H1 (cell line): ENCODE data around the gene OR51G1. TPM values are rescaled to one million over a fixed set of nuclear protein-coding genes. Genes with fewer than 3 reads are reported as not detected.

Experiments
- CTCF ChIA-PET: fragments of 300-600 bp; sonication (Branson Sonifier 250); formaldehyde crosslinking; loops from one replicate; lab custom pipeline; 2021; ENCODE audit not compliant: partially characterized antibody; lab: Charles Lee
- POLR2A ChIA-PET: fragments of 300-600 bp; sonication (Branson Sonifier 250); formaldehyde crosslinking; loops from one replicate; lab custom pipeline; 2021; ENCODE audit warnings: inconsistent platforms; ENCODE audit not compliant: partially characterized antibody; lab: Charles Lee
- DNase-seq, 2 experiments: peaks; one replicate each; pipeline versions ENCODE4 v3.0.0 to v3.0.0-alpha.2; 2010 to 2022; ENCODE audit warnings: low spot score in 2 of 2, low read depth in 1 of 2, mixed read lengths in 1 of 2
- FAIRE-seq: peaks from 2 replicates; lab custom pipeline; 2011; peaks lifted over from hg19 to GRCh38; lab: Jason Lieb, UNC
- H2AFZ ChIP-seq: 2 replicates; pipeline ENCODE4 v1.8.1; 2012; ENCODE audit warnings: low read length, inconsistent platforms
- H2AK5ac ChIP-seq: 2 replicates; pipeline ENCODE4 v1.6.1; 2013; ENCODE audit warnings: low read depth, low read length
- H2BK120ac ChIP-seq: replicated peaks from 2 replicates; pipeline ENCODE3; 2013; ENCODE audit warnings: low read depth, low read length, inconsistent platforms
- H2BK12ac ChIP-seq: 2 replicates; pipeline ENCODE4 v1.6.1; 2013; ENCODE audit warnings: low read depth, low read length
- H2BK15ac ChIP-seq: 2 replicates; pipeline ENCODE4 v1.6.1; 2013; ENCODE audit warnings: low read length
- H2BK20ac ChIP-seq: 2 replicates; pipeline ENCODE4 v1.6.1; 2013; ENCODE audit warnings: low read length
- H2BK5ac ChIP-seq: 2 replicates; pipeline ENCODE4 v1.6.1; 2013; ENCODE audit warnings: low read depth, low read length
- H3K14ac ChIP-seq: 2 replicates; pipeline ENCODE4 v1.6.1; 2013; ENCODE audit warnings: inconsistent platforms; ENCODE audit not compliant: insufficient read length
- H3K18ac ChIP-seq: 2 replicates; pipeline ENCODE4 v1.6.1; 2013; ENCODE audit warnings: low read length; ENCODE audit errors: extremely low read depth
- H3K23ac ChIP-seq: 2 replicates; pipeline ENCODE4 v1.6.1; 2013; ENCODE audit warnings: inconsistent platforms; ENCODE audit not compliant: insufficient read length
- H3K23me2 ChIP-seq: 2 replicates; pipeline ENCODE4 v1.6.1; 2013; ENCODE audit warnings: low read depth, low read length
- H3K27ac ChIP-seq: 2 replicates; pipeline ENCODE4 v1.6.1; 2011; ENCODE audit warnings: low read depth, low read length, inconsistent platforms
- H3K27me3 ChIP-seq, 4 experiments: replicated peaks in 1 of 4; 1 replicate in 1 of 4; 2 replicates in 3 of 4; pipeline versions ENCODE4 v1.6.1 to v1.8.1; 2011 to 2013; ENCODE audit warnings: low read length in 3 of 4, mild to moderate bottlenecking in 3 of 4, inconsistent platforms in 2 of 4, mixed read lengths in 2 of 4, moderate library complexity in 1 of 4; ENCODE audit not compliant: control insufficient read depth in 3 of 4, insufficient read depth in 3 of 4; ENCODE audit errors: extremely low read depth in 1 of 4
- H3K36me3 ChIP-seq, 4 experiments: 2 replicates each; pipeline versions ENCODE4 v1.6.1 to v1.8.1; 2011 to 2013; ENCODE audit warnings: mild to moderate bottlenecking in 4 of 4, low read length in 3 of 4, moderate library complexity in 2 of 4, control low read depth in 1 of 4, inconsistent platforms in 1 of 4; ENCODE audit not compliant: insufficient read depth in 4 of 4, control insufficient read depth in 2 of 4
- H3K4ac ChIP-seq: replicated peaks from 2 replicates; pipeline ENCODE3; 2013; ENCODE audit warnings: low read length, low read depth, mixed read lengths, inconsistent platforms; ENCODE audit not compliant: insufficient read length
- H3K4me1 ChIP-seq, 4 experiments: replicated peaks in 1 of 4; 1 replicate in 1 of 4; 2 replicates in 3 of 4; pipeline versions ENCODE4 v1.6.1 to v1.8.1; 2011 to 2013; ENCODE audit warnings: low read length in 3 of 4, inconsistent platforms in 2 of 4, mixed read lengths in 1 of 4; ENCODE audit not compliant: insufficient read depth in 4 of 4, control insufficient read depth in 3 of 4
- H3K4me2 ChIP-seq, 2 experiments: 2 replicates each; pipeline versions ENCODE4 v1.6.1 to v1.8.1; 2011 to 2013; ENCODE audit warnings: low read depth in 2 of 2, low read length in 2 of 2, control low read depth in 1 of 2, inconsistent platforms in 1 of 2, mild to moderate bottlenecking in 1 of 2; ENCODE audit not compliant: insufficient read depth in 1 of 2
- H3K4me3 ChIP-seq, 4 experiments: fragments of 200-600, 300-600 bp in 1 of 4; sonication (generic), shearing (Covaris generic), sonication (Bioruptor Twin) in 1 of 4; 2 replicates each; pipeline versions ENCODE4 v1.5.1 to v1.8.1; 2011 to 2016; ENCODE audit warnings: low read length in 4 of 4, low read depth in 3 of 4, control low read depth in 2 of 4, inconsistent platforms in 2 of 4, mild to moderate bottlenecking in 2 of 4, mixed read lengths in 1 of 4, moderate library complexity in 1 of 4; ENCODE audit not compliant: insufficient read depth in 2 of 4; ENCODE audit errors: extremely low read depth in 1 of 4
- H3K56ac ChIP-seq: replicated peaks from 2 replicates; pipeline ENCODE3; 2013; ENCODE audit warnings: low read depth, mild to moderate bottlenecking, mixed read lengths, low read length, inconsistent platforms; ENCODE audit not compliant: insufficient read length
- H3K79me1 ChIP-seq: 2 replicates; pipeline ENCODE4 v1.6.1; 2013; ENCODE audit warnings: low read depth, low read length, control low read depth
- H3K79me2 ChIP-seq, 2 experiments: 2 replicates each; pipeline versions ENCODE4 v1.6.1 to v1.8.1; 2012 to 2013; ENCODE audit warnings: low read length in 2 of 2, mild to moderate bottlenecking in 2 of 2, inconsistent platforms in 1 of 2; ENCODE audit not compliant: insufficient read depth in 2 of 2, control insufficient read depth in 1 of 2
- H3K9ac ChIP-seq, 4 experiments: replicated peaks in 1 of 4; 1 replicate in 1 of 4; 2 replicates in 3 of 4; pipeline versions ENCODE4 v1.6.1 to v1.8.1; 2011 to 2013; ENCODE audit warnings: low read depth in 3 of 4, low read length in 3 of 4, control low read depth in 2 of 4, mild to moderate bottlenecking in 2 of 4, moderate library complexity in 2 of 4, inconsistent platforms in 1 of 4; ENCODE audit errors: extremely low read depth in 1 of 4
- H3K9me3 ChIP-seq, 2 experiments: 2 replicates each; pipeline versions ENCODE4 v1.6.1 to v1.8.1; 2012 to 2013; ENCODE audit warnings: mild to moderate bottlenecking in 2 of 2, moderate library complexity in 2 of 2, control low read depth in 1 of 2, inconsistent platforms in 1 of 2, low read depth in 1 of 2, low read length in 1 of 2, mixed read lengths in 1 of 2; ENCODE audit not compliant: insufficient read depth in 2 of 2
- H4K20me1 ChIP-seq, 2 experiments: replicated peaks in 1 of 2; 2 replicates each; pipeline versions ENCODE3 to v1.8.1; 2011 to 2013; ENCODE audit warnings: inconsistent platforms in 2 of 2, low read length in 2 of 2, mild to moderate bottlenecking in 1 of 2; ENCODE audit not compliant: insufficient read depth in 2 of 2, control insufficient read depth in 1 of 2
- H4K5ac ChIP-seq: 2 replicates; pipeline ENCODE4 v1.6.1; 2013; ENCODE audit warnings: low read length, low read depth, mixed read lengths, inconsistent platforms; ENCODE audit not compliant: insufficient read length
- H4K8ac ChIP-seq: 2 replicates; pipeline ENCODE4 v1.8.0; 2013; ENCODE audit warnings: mild to moderate bottlenecking, moderate library complexity, low read length, inconsistent platforms; ENCODE audit not compliant: insufficient read depth; ENCODE audit errors: extremely low read depth
- H4K91ac ChIP-seq: replicated peaks from 2 replicates; pipeline ENCODE3; 2013; ENCODE audit warnings: low read length, mixed read lengths, inconsistent platforms; ENCODE audit not compliant: insufficient read length
- CHD1 ChIP-seq: IDR thresholded peaks from 2 replicates; pipeline ENCODE4 v1.6.1; 2012; ENCODE audit warnings: low read depth, low read length, improper control_type of control experiment
- CTBP2 ChIP-seq: IDR thresholded peaks from 2 replicates; pipeline ENCODE4 v1.7.0; 2011; ENCODE audit warnings: borderline replicate concordance, mild to moderate bottlenecking, moderate library complexity, mixed read lengths, low read length; ENCODE audit not compliant: insufficient read depth, insufficient read length
- EP300 ChIP-seq, 2 experiments: IDR thresholded peaks; 1 replicate in 1 of 2; 2 replicates in 1 of 2; pipeline ENCODE4 v1.6.1; 2011 to 2012; ENCODE audit warnings: low read depth in 2 of 2, low read length in 2 of 2, mild to moderate bottlenecking in 2 of 2, borderline replicate concordance in 1 of 2, inconsistent platforms in 1 of 2, moderate library complexity in 1 of 2
- EZH2 ChIP-seq: fragments of 200-600 bp; sonication (generic); IDR thresholded peaks from 2 replicates; pipeline ENCODE4 v1.7.1; 2012; ENCODE audit warnings: low read depth, mild to moderate bottlenecking, moderate library complexity, low read length, inconsistent platforms; ENCODE audit not compliant: severe bottlenecking
- GABPA ChIP-seq: IDR thresholded peaks from 2 replicates; pipeline ENCODE4 v1.6.1; 2011; ENCODE audit warnings: mild to moderate bottlenecking, low read length, moderate library complexity, borderline replicate concordance; ENCODE audit not compliant: insufficient read depth
- GTF2F1 ChIP-seq: IDR thresholded peaks from 2 replicates; pipeline ENCODE4 v1.6.1; 2012; ENCODE audit warnings: low read depth, low read length, improper control_type of control experiment, borderline replicate concordance
- KDM1A ChIP-seq: fragments of 200-600, 300-600 bp; sonication (generic); IDR thresholded peaks from 2 replicates; pipeline ENCODE4 v1.7.1; 2016; ENCODE audit warnings: mild to moderate bottlenecking, low read length, borderline replicate concordance
- NRF1 ChIP-seq: IDR thresholded peaks from 2 replicates; pipeline ENCODE4 v1.6.1; 2011; ENCODE audit warnings: mild to moderate bottlenecking, low read depth, low read length, improper control_type of control experiment
- PHF8 ChIP-seq: fragments of 200-600 bp; sonication (generic); conservative IDR thresholded peaks from 2 replicates; pipeline ENCODE4 v1.7.1; 2012; ENCODE audit warnings: low read depth, mild to moderate bottlenecking, inconsistent platforms, low read length, moderate library complexity
- POLR2A ChIP-seq, 2 experiments: IDR thresholded peaks; 1 replicate in 1 of 2; 2 replicates in 1 of 2; pipeline ENCODE4 v1.6.1; 2011; ENCODE audit warnings: low read depth in 2 of 2, low read length in 2 of 2, mild to moderate bottlenecking in 2 of 2; ENCODE audit errors: control extremely low read depth in 1 of 2
- RAD21 ChIP-seq, 2 experiments: IDR thresholded peaks in 1 of 2; conservative IDR thresholded peaks in 1 of 2; 2 replicates each; pipeline ENCODE4 v1.6.1; 2011; ENCODE audit warnings: low read depth in 2 of 2, low read length in 2 of 2, improper control_type of control experiment in 1 of 2, inconsistent platforms in 1 of 2, mild to moderate bottlenecking in 1 of 2, moderate library complexity in 1 of 2
- TBP ChIP-seq: IDR thresholded peaks from 2 replicates; pipeline ENCODE4 v1.6.1; 2011; ENCODE audit warnings: low read depth, low read length, improper control_type of control experiment
- TEAD4 ChIP-seq: IDR thresholded peaks from 2 replicates; pipeline ENCODE4 v1.6.1; 2012; ENCODE audit warnings: low read depth, low read length, inconsistent platforms, mixed read lengths
- YY1 ChIP-seq: IDR thresholded peaks from 2 replicates; pipeline ENCODE4 v1.6.1; 2011; ENCODE audit warnings: low read depth, mild to moderate bottlenecking, low read length
- polyA plus RNA-seq, 7 experiments: library from polyadenylated mRNA; depleted of rRNA in 3 of 7; stranded (reverse) in 5 of 7; unstranded in 2 of 7; fragments of >200 nt in 5 of 7; fragments of 200-250 nt in 2 of 7; gene quantifications; 1 replicate in 5 of 7; 2 replicates in 1 of 7; 4 replicates in 1 of 7; pipeline versions ENCODE4 v1.2.1 to v1.2.3, GENCODE V29; 2011 to 2013; ENCODE audit warnings: missing spikeins in 2 of 7, mixed read lengths in 2 of 7
- total RNA-seq: library from RNA; stranded (reverse); fragmentation: NEBNext Ultra II Directional; extraction: Animal tissue kit (Norgen Biotek cat#: 25700); gene quantifications from 2 replicates; pipeline ENCODE4 v1.2.1, GENCODE V29; 2021

The OR51G1 gene
- total and polyA plus RNA-seq, 2 of the 8 experiments (the other 6 are each of a cell fraction or from before 2014, with no cell fraction given), result not detected

DNA sequence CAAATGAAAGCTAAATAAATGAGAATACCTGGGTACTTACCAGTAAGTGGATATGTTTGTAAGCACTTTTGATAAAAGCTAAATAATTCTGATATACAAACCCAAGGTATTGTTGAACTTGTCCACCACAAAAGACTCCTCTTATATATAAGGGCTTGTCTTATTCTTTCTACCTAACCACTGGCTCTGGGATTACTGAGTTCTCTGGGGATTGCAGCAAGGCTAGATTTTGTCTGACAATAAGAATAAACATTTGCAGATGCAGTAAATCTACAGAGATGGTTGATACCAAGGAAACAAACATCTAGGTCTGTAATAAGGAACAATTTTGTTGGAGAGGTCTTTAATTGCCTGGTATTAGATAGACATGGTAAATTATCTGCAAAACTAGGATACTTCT, 23.4 kb upstream of the OR51G1 start, which contains the start of gene OR51A4:
TSS of gene OR51A4 (minus strand) at position 101 of the 400 bp plus-strand sequence. CDS start 505 bp downstream, outside the sequence.
- Histone ChIP-seq H3K9ac (no peak within 1 kb of the TSS), H3K23ac (no peak within 1 kb of the TSS), H2BK12ac (no peak within 1 kb of the TSS), H2BK5ac (no peak within 1 kb of the TSS), H3K27ac (no peak within 1 kb of the TSS), H2BK120ac (no peak within 1 kb of the TSS), H3K4me3 (no peak within 1 kb of the TSS), H4K5ac (no peak within 1 kb of the TSS), H2BK20ac (no peak within 1 kb of the TSS), H4K8ac (no peak within 1 kb of the TSS), H3K79me2 (no peaks in the 10 kb centered on the region), H3K23me2 (no peaks in the 10 kb centered on the region), H2AFZ (no peak within 1 kb of the TSS), H4K20me1 (no peaks in the 10 kb centered on the region), H3K27me3 (no peaks in the 10 kb centered on the region), H3K79me1 (no peaks in the 10 kb centered on the region), H3K36me3 (no peaks in the 10 kb centered on the region), H3K4me2 (no peak within 1 kb of the TSS), H3K56ac (no peak within 1 kb of the TSS), H3K9me3 (no peaks in the 10 kb centered on the region), H3K4ac (no peak within 1 kb of the TSS), H2AK5ac (no peak within 1 kb of the TSS), H3K4me1 (no peaks in the 10 kb centered on the region), H3K18ac (no peak within 1 kb of the TSS), H2BK15ac (no peak within 1 kb of the TSS), H3K14ac (no peak within 1 kb of the TSS), H4K91ac (no peak within 1 kb of the TSS)
- ChIA-PET CTCF (no interaction called here), POLR2A (no interaction called here)
- FAIRE-seq (no peak), DNase-seq (no peak)
- TF ChIP-seq CHD1 (no peak), EZH2 (no peak), RAD21 (IDR thresholded peaks at IDR 0.05 in 1 of 2, conservative IDR thresholded peaks at IDR 0.05 in 1 of 2; ENCODE audit: low read depth in 2 of 2, low read length in 2 of 2) (no peak), GABPA (no peak), EP300 (IDR thresholded peaks at IDR 0.05; ENCODE audit: borderline replicate concordance in 1 of 2, low read depth in 2 of 2, low read length in 2 of 2) (no peak), TBP (no peak), PHF8 (no peak), CTBP2 (no peak), TEAD4 (no peak), YY1 (no peak), GTF2F1 (no peak), POLR2A (IDR thresholded peaks at IDR 0.05; ENCODE audit: control extremely low read depth in 1 of 2, low read depth in 2 of 2, low read length in 2 of 2) (no peak), NRF1 (no peak), KDM1A (no peak)
